GM20000 (cell line): ENCODE results near the gene GCLC.

Experiments
- DNase-seq: peaks from one replicate; pipeline ENCODE4 v3.0.0; 2012; ENCODE audit warnings: low spot score
- CTCF ChIP-seq: IDR thresholded peaks from 2 replicates; pipeline ENCODE4 v1.5.1; 2012; ENCODE audit warnings: mild to moderate bottlenecking, control low read depth; ENCODE audit errors: extremely low read depth, missing control alignments

Gene GCLC

GRCh38 chr6:53476964-53477363 lies 67.9 kb downstream of the GCLC start:
- DNase-seq: no peak
- TF ChIP-seq CTCF: no peak

GRCh38 chr6:53474010-53474409 lies 70.9 kb downstream of the GCLC start:
- DNase-seq: no peak
- no peak for TF ChIP-seq CTCF

GRCh38 chr6:53469163-53469562 lies 75.7 kb downstream of the GCLC start:
- no peak for TF ChIP-seq CTCF

GRCh38 chr6:53466257-53466656 lies 78.6 kb downstream of the GCLC start:
- no peak for TF ChIP-seq CTCF
- no peak for DNase-seq

More at GRCh38 chr6:53469163-53469562, 75.7 kb downstream of the GCLC start:
- DNase-seq: no peak

GRCh38 chr6:53465732-53466131 lies 79.2 kb downstream of the GCLC start:
- no peak for DNase-seq
- no peak for TF ChIP-seq CTCF

- no peak for TF ChIP-seq CTCF
- DNase-seq: no peak
These were observed 79.9 kb downstream of the GCLC start for GRCh38 chr6:53464927-53465460.

GRCh38 chr6:53464483-53464882 lies 80.4 kb downstream of the GCLC start:
- no peak for DNase-seq
- TF ChIP-seq CTCF: no peak

- TF ChIP-seq CTCF: no peak
- DNase-seq: no peak
These were observed 83.2 kb downstream of the GCLC start for GRCh38 chr6:53461696-53462095.
